ENCODE data around the gene ELOVL7.

The ELOVL7 gene

DNA sequence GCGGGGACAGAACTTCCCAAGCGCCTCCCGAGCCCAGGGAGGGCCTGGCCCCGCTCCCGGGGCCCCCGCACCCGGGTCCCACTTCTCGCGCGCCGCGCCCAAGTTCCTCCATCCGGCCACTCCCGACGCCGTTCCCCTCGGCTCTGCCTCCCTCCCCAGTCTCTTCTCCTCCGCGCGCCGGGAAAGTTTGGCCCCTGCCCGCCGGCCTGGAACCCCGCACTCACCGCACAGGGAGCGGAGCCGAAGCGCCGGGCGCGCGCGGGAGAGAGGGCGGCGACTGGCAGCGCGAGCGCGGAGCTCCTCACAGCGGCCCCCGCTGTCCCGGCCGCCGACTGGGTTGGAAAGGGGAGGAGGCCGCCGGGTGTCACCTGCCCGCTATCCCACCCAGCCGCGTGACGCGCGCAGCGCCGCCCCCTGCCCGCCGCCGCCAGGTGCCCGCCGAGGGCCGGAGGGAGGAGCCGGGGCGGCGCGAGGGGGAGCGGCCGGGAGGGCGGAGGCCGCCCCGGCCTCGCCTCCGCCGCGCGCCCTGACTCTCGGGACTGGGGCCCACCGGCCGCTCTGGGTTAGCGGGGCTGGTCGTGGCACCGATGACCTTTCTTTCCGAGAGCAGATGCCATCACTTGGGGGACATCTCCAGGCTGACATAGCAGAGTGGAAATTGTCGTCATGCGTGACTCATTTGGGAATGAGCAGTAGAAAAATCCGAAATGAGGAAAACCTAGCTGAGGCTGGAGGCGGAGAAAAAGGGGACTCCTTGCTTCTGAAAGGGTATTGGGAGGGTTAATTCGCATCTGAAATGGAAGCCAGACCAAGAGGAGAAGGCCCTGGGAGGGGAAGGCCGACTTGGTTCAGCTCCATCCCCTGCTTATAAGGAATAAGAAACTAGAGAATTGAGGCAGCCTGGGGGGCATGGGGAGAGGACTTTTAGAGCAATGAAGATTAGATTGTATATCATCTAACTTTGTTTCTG lies at the start of gene ELOVL7:
Gene ELOVL7, minus strand, starts transcription at position 334 of the 970 bp plus-strand sequence. CDS start 56,872 bp downstream, outside the sequence.
- peak within 1 kb of the TSS; percentile 54 for H3K4me3 ChIP-seq (replicated peaks; ENCODE audit: low read depth, low read length)
- TF ChIP-seq, protein P1, sequence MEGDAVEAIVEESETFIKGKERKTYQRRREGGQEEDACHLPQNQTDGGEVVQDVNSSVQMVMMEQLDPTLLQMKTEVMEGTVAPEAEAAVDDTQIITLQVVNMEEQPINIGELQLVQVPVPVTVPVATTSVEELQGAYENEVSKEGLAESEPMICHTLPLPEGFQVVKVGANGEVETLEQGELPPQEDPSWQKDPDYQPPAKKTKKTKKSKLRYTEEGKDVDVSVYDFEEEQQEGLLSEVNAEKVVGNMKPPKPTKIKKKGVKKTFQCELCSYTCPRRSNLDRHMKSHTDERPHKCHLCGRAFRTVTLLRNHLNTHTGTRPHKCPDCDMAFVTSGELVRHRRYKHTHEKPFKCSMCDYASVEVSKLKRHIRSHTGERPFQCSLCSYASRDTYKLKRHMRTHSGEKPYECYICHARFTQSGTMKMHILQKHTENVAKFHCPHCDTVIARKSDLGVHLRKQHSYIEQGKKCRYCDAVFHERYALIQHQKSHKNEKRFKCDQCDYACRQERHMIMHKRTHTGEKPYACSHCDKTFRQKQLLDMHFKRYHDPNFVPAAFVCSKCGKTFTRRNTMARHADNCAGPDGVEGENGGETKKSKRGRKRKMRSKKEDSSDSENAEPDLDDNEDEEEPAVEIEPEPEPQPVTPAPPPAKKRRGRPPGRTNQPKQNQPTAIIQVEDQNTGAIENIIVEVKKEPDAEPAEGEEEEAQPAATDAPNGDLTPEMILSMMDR (IDR thresholded peaks at IDR 0.05; ENCODE audit: low read depth, low read length, missing control alignments) = peak; percentile 23
- no peak for DNase-seq (ENCODE audit: extremely low read depth, low read depth)

DNA sequence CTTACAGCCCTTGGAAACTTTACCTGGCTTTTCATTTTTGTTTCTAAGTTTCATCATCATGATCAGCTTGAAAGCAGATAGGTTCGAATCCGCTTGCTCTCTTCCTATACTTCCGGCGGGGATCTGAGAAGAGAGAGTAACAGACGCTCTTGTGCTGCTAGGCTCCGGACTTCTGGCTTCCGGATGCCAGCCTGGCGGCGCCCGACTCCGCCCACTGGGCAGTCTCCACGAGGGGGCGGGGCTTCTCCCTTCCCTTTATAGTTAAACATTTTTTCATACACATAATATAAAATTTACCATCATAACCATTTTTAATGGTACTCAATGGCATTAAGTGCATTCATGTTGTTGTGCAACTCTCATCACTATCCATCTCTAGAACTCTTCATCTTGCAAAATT lies 49.5 kb upstream of the ELOVL7 start:
- no peak overlapping the region for H3K4me3 ChIP-seq (replicated peaks; ENCODE audit: low read depth, low read length)
- DNase-seq (ENCODE audit: extremely low read depth, low read depth) = no peak
- TF ChIP-seq, protein P1 (IDR thresholded peaks at IDR 0.05; ENCODE audit: low read depth, low read length, missing control alignments) = no peak

DNA sequence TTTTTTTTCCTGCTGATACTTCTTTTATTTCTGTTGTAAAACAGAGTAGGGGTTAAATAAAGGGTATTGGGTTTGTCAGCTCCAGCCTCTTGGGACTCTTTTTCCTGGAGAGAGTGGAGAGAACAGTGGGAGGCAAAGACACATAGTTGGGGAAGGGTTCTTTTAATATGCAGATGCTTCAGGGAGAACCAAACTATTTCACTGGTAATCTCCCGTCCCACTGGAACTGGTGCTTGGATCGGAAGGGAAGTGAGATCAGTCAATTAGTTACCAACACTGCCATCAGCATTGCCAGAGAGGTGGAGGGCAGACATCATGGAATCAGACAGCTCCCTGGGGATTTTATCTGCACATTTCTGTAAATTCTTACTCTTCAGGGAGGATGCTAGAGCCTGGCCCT lies 47.6 kb upstream of the ELOVL7 start:
- no peak for DNase-seq (ENCODE audit: extremely low read depth, low read depth)
- no peak overlapping the region for H3K4me3 ChIP-seq (replicated peaks; ENCODE audit: low read depth, low read length)
- TF ChIP-seq, protein P1 (IDR thresholded peaks at IDR 0.05; ENCODE audit: low read depth, low read length, missing control alignments) = no peak

DNA sequence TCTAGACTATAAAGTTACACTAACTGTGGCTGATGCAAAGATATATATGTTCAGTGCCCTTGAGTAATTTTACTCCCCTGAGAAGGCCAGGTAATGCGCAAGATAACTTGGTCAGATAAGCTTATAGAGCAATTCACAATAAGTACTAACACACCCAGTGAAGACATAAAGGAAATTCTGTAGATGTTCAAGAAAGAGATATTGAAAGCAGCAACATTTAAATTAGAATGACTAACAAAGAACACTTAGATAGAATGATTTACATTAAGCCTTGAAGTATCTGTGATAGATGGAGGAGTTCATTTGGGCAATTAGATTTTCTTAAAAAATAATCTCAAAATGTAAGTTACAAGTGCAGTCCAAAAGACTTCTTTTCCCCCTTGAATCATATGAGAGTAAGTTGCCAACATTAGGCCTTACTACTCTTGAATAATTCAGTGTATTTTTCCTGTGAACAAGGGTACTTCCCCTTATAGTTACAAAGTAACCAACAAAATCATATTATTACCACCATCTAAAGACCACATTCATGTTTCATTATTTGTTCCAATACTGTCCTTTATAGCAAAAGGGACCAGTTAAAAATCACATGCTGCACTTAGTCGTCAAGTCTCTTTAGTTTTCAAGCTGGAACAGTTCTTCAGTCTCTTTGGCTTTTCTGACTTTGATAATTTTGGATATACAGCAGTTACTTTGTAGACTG lies 44.4 kb upstream of the ELOVL7 start:
- TF ChIP-seq, protein P1 (IDR thresholded peaks at IDR 0.05; ENCODE audit: low read depth, low read length, missing control alignments) = no peak
- no peak for DNase-seq (ENCODE audit: extremely low read depth, low read depth)
- no peak overlapping the region for H3K4me3 ChIP-seq (replicated peaks; ENCODE audit: low read depth, low read length)

DNA sequence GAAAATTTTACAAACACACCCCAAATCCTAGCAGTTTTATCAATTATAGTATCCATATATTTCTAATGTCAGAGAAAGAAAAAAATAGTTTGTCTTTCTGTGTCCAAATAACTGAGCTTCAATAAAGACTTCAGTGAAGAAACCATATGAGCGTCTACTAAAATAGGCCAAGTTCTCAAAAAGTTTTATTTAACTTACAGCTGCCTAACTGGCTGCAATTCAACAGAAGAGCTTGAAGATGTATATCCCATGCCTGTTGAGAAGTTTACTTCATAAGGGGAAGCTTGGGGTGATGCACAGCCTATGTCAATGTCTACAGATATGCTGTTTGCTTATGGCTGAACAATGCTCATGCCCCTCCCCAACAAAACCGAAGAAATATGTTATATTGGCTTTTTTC lies 43.7 kb upstream of the ELOVL7 start:
- no peak overlapping the region for H3K4me3 ChIP-seq (replicated peaks; ENCODE audit: low read depth, low read length)
- DNase-seq (ENCODE audit: extremely low read depth, low read depth) = no peak
- TF ChIP-seq, protein P1 (IDR thresholded peaks at IDR 0.05; ENCODE audit: low read depth, low read length, missing control alignments) = no peak

DNA sequence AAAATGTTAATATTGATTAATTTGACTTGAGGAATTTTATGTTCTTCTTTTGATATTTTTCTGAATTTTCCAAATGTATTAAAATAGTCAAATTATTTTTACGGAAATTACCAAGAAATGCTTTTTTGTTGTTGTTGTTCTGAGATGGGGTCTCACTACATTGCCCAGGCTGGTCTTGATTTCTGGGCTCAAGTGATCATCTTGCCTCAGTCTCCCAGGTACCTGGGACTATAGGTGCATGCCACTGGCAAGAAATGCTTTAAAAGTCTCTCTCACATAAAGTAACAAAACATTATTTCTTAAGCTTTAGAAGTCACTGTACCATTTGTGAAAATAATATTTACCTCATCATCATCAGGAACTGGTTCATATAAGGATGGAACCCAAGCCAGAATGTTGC lies 43.0 kb upstream of the ELOVL7 start:
- H3K4me3 ChIP-seq (replicated peaks; ENCODE audit: low read depth, low read length) = no peak overlapping the region
- TF ChIP-seq, protein P1 (IDR thresholded peaks at IDR 0.05; ENCODE audit: low read depth, low read length, missing control alignments) = no peak
- no peak for DNase-seq (ENCODE audit: extremely low read depth, low read depth)
